Gastrocnemius medialis (tissue), 4 donors: ENCODE measurements around the gene WASF2.
"Not testable (repeated sequence)": the region's sequence is repeated elsewhere in the genome, so short reads cannot be mapped to it uniquely, and the experiment has no call there.

Source experiments
- CTCF ChIP-seq, 5 experiments: fragments of 450-650 bp in 3 of 5; fragments of 200-600 bp in 2 of 5; sonication (generic) in 2 of 5; IDR thresholded peaks in 4 of 5; conservative IDR thresholded peaks in 1 of 5; 1 replicate in 4 of 5; 2 replicates in 1 of 5; pipeline ENCODE4 v1.5.1; 2016 to 2019; ENCODE audit warnings: antibody characterized with exemption in 5 of 5, mild to moderate bottlenecking in 3 of 5, moderate library complexity in 3 of 5
- POLR2A ChIP-seq, 2 donors: fragments of 450-650 bp; IDR thresholded peaks; one replicate each; pipeline ENCODE4 v1.6.1; 2017; ENCODE audit warnings: antibody characterized with exemption in 2 of 2, mild to moderate bottlenecking in 2 of 2, moderate library complexity in 2 of 2

DNA sequence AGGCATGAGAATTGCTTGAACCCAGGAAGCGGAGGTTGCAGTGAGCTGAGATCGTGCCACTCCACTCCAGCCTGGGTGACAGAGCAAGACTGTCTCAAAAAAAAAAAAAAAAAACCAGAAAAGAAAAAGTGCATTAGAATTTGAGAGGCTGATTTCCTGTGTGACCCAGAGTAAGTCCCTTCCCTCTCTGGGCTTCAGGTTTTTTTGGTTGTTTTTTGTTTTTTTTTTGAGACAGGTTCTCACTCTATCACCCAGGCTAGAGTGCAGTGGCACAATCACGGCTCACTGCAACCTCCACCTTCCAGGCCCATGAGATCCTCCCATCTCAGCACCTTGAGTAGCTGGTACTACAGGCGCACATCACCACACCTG is 48.3 kb upstream of the WASF2 start:
- not testable (repeated sequence) for TF ChIP-seq POLR2A (IDR thresholded peaks at IDR 0.05); CTCF (IDR thresholded peaks at IDR 0.05 in 4 of 5, conservative IDR thresholded peaks at IDR 0.05 in 1 of 5)
